ENCODE measurements around the gene TBC1D24. TPM values are rescaled to one million over a fixed set of nuclear protein-coding genes. Genes with fewer than 3 reads are reported as not detected.

The TBC1D24 gene
- polyA plus RNA-seq, 3 donors from 2014 or later = 1.1 to 4.5 (median 2.4) TPM

GRCh38 chr16:2519711-2520080 lies 44.8 kb downstream of the TBC1D24 start:
- H3K9me3 Mint-ChIP-seq = no peaks in the 10 kb centered on the region
- peaks cover 27 to 52% (median 44%) of the 10 kb centered on the region in 3 donors for H3K27me3 Mint-ChIP-seq (ENCODE audit: low read depth in 3 of 3)
- peaks cover 4 to 12% (median 6%) of the 10 kb centered on the region in 3 donors for H3K36me3 Mint-ChIP-seq
- peaks cover 59 to 61% of the 10 kb centered on the region in 2 donors for H3K4me1 Mint-ChIP-seq
- H3K4me3 Mint-ChIP-seq = peak overlapping the region; percentile 77 to 89 (median 83)
- DNase-seq = no peak
- H3K27ac Mint-ChIP-seq = peak overlapping the region; percentile 89 to 95 (median 92)

- peak within 1 kb of the TSS; percentile 89 to 95 (median 92) for H3K27ac Mint-ChIP-seq
- H3K27me3 Mint-ChIP-seq (ENCODE audit: low read depth in 3 of 3) = peaks cover 22 to 46% (median 39%) of the 10 kb centered on the region in 3 donors
- H3K4me3 Mint-ChIP-seq = peak within 1 kb of the TSS; percentile 82 to 89 (median 88)
- peaks cover 54 to 56% of the 10 kb centered on the region in 2 donors for H3K4me1 Mint-ChIP-seq
- peaks cover 4 to 14% (median 8%) of the 10 kb centered on the region in 3 donors for H3K36me3 Mint-ChIP-seq
- no peaks in the 10 kb centered on the region for H3K9me3 Mint-ChIP-seq
- peak; percentile 81 to 90 (median 90) for DNase-seq
Observed at GRCh38 chr16:2520097-2520783, 45.3 kb downstream of the TBC1D24 start, which contains the start of gene AMDHD2. TSS of gene AMDHD2 (plus strand) at chr16:2520371. CDS start at chr16:2520459, 88 bp downstream.

GRCh38 chr16:2520784-2521531 lies 46.0 kb downstream of the TBC1D24 start:
- H3K4me1 Mint-ChIP-seq = peaks cover 46 to 48% of the 10 kb centered on the region in 2 donors
- H3K27me3 Mint-ChIP-seq (ENCODE audit: low read depth in 3 of 3) = peaks cover 20 to 42% (median 33%) of the 10 kb centered on the region in 3 donors
- H3K9me3 Mint-ChIP-seq = no peaks in the 10 kb centered on the region
- peaks cover 4 to 14% (median 8%) of the 10 kb centered on the region in 3 donors for H3K36me3 Mint-ChIP-seq
- H3K27ac Mint-ChIP-seq = peak overlapping the region; percentile 62 to 91 (median 86)
- peak overlapping the region; percentile 80 to 88 (median 87) for H3K4me3 Mint-ChIP-seq
- peak; percentile 69 to 75 (median 74) for DNase-seq

- DNase-seq = no peak
- H3K27ac Mint-ChIP-seq = peak overlapping the region in 2 of 6 donors; percentile 56 to 64
Observed at GRCh38 chr16:2523801-2524231, 48.9 kb downstream of the TBC1D24 start.

GRCh38 chr16:2524339-2524938 lies 49.5 kb downstream of the TBC1D24 start:
- peak overlapping the region in 1 of 5 donors; percentile 1 for H3K4me3 Mint-ChIP-seq
- DNase-seq = no peak
- H3K27ac Mint-ChIP-seq = peak overlapping the region in 2 of 6 donors; percentile 67 to 69
- H3K27me3 Mint-ChIP-seq (ENCODE audit: low read depth in 3 of 3) = peaks cover 18 to 24% (median 24%) of the 10 kb centered on the region in 3 donors
- H3K4me1 Mint-ChIP-seq = peaks cover 14 to 20% of the 10 kb centered on the region in 2 donors
- H3K9me3 Mint-ChIP-seq = no peaks in the 10 kb centered on the region
- H3K36me3 Mint-ChIP-seq = peaks cover 4 to 8% (median 8%) of the 10 kb centered on the region in 3 donors

More at GRCh38 chr16:2523801-2524231, 48.9 kb downstream of the TBC1D24 start:
- Mint-ChIP-seq H3K27me3 (ENCODE audit: low read depth in 3 of 3) (peaks cover 18 to 31% (median 26%) of the 10 kb centered on the region in 3 donors), H3K36me3 (peaks cover 4 to 8% (median 8%) of the 10 kb centered on the region in 3 donors), H3K9me3 (no peaks in the 10 kb centered on the region), H3K4me3 (no peak overlapping the region), H3K4me1 (peaks cover 18 to 21% of the 10 kb centered on the region in 2 donors)

GRCh38 chr16:2526135-2526534 lies 51.2 kb downstream of the TBC1D24 start:
- no peak overlapping the region for H3K27ac Mint-ChIP-seq
- H3K4me1 Mint-ChIP-seq = peaks cover 5 to 8% of the 10 kb centered on the region in 2 donors
- no peak overlapping the region for H3K4me3 Mint-ChIP-seq
- no peak for DNase-seq
- peaks cover 8 to 12% (median 10%) of the 10 kb centered on the region in 3 donors for H3K27me3 Mint-ChIP-seq (ENCODE audit: low read depth in 3 of 3)
- no peaks in the 10 kb centered on the region for H3K9me3 Mint-ChIP-seq
- peaks cover 4 to 8% (median 8%) of the 10 kb centered on the region in 3 donors for H3K36me3 Mint-ChIP-seq

- Mint-ChIP-seq H3K4me1 (peaks cover 7 to 9% of the 10 kb centered on the region in 2 donors), H3K27me3 (ENCODE audit: low read depth in 3 of 3) (peaks cover 8 to 19% (median 13%) of the 10 kb centered on the region in 3 donors), H3K27ac (no peak overlapping the region), H3K36me3 (peaks cover 4 to 8% (median 8%) of the 10 kb centered on the region in 3 donors), H3K9me3 (no peaks in the 10 kb centered on the region), H3K4me3 (no peak overlapping the region)
- no peak for DNase-seq
Observed at GRCh38 chr16:2527071-2527783, 52.3 kb downstream of the TBC1D24 start.

GRCh38 chr16:2527784-2528100 lies 52.8 kb downstream of the TBC1D24 start:
- peaks cover 13 to 23% (median 16%) of the 10 kb centered on the region in 3 donors for H3K27me3 Mint-ChIP-seq (ENCODE audit: low read depth in 3 of 3)
- H3K36me3 Mint-ChIP-seq = peaks cover 4 to 8% (median 8%) of the 10 kb centered on the region in 3 donors
- H3K9me3 Mint-ChIP-seq = no peaks in the 10 kb centered on the region
- peaks cover 10% of the 10 kb centered on the region in 2 donors for H3K4me1 Mint-ChIP-seq
- no peak for DNase-seq
- H3K27ac Mint-ChIP-seq = no peak overlapping the region
- no peak overlapping the region for H3K4me3 Mint-ChIP-seq

GRCh38 chr16:2528161-2529060 lies 53.5 kb downstream of the TBC1D24 start:
- H3K27me3 Mint-ChIP-seq (ENCODE audit: low read depth in 3 of 3) = peaks cover 19 to 27% (median 22%) of the 10 kb centered on the region in 3 donors
- no peak overlapping the region for H3K27ac Mint-ChIP-seq
- H3K36me3 Mint-ChIP-seq = peaks cover 4 to 8% (median 8%) of the 10 kb centered on the region in 3 donors
- no peak for DNase-seq
- no peak overlapping the region for H3K4me3 Mint-ChIP-seq
- H3K4me1 Mint-ChIP-seq = peaks cover 12 to 13% of the 10 kb centered on the region in 2 donors
- no peaks in the 10 kb centered on the region for H3K9me3 Mint-ChIP-seq

- H3K4me3 Mint-ChIP-seq = no peak overlapping the region
- no peak for DNase-seq
- peaks cover 0 to 3% (median 0%) of the 10 kb centered on the region in 6 donors for H3K9me3 Mint-ChIP-seq
- H3K27ac Mint-ChIP-seq = peak overlapping the region in 1 of 6 donors; percentile 60
- peaks cover 18 to 19% of the 10 kb centered on the region in 2 donors for H3K4me1 Mint-ChIP-seq
- H3K36me3 Mint-ChIP-seq = peaks cover 3 to 6% (median 5%) of the 10 kb centered on the region in 3 donors
- H3K27me3 Mint-ChIP-seq (ENCODE audit: low read depth in 3 of 3) = peaks cover 28 to 31% (median 31%) of the 10 kb centered on the region in 3 donors
Observed at GRCh38 chr16:2529061-2529931, 54.4 kb downstream of the TBC1D24 start.

GRCh38 chr16:2529961-2530628 lies 55.2 kb downstream of the TBC1D24 start:
- Mint-ChIP-seq H3K27me3 (ENCODE audit: low read depth in 3 of 3) (peaks cover 31 to 33% (median 33%) of the 10 kb centered on the region in 3 donors), H3K27ac (peak overlapping the region in 5 of 6 donors; percentile 50 to 77 (median 75)), H3K36me3 (no peaks in the 10 kb centered on the region), H3K9me3 (peaks cover 0 to 3% (median 0%) of the 10 kb centered on the region in 6 donors), H3K4me1 (peaks cover 18 to 19% of the 10 kb centered on the region in 2 donors), H3K4me3 (peak overlapping the region in 1 of 5 donors; percentile 48)
- no peak for DNase-seq

All from immature natural killer cell (primary cell).